PC-9 (cell line): ENCODE measurements around the gene PARN. TPM values are rescaled to one million over a fixed set of nuclear protein-coding genes. Genes with fewer than 3 reads are reported as not detected.
"Not testable (repeated sequence)": the region's sequence is repeated elsewhere in the genome, so short reads cannot be mapped to it uniquely, and the experiment has no call there.

Experiments used
- BruUV-seq: library from RNA; stranded (reverse); fragments of 400-500 nt; replicated peaks from 2 replicates; lab custom pipeline; 2021; lab: Mats Ljungman, UMichigan
- CTCF ChIA-PET: fragments of 300-600 bp; sonication (Branson Sonifier 250); formaldehyde crosslinking; loops from one replicate; lab custom pipeline; 2022; ENCODE audit warnings: antibody characterized with exemption; lab: Charles Lee
- POLR2A ChIA-PET: fragments of 300-600 bp; sonication (Branson Sonifier 250); formaldehyde crosslinking; loops from one replicate; lab custom pipeline; 2022; ENCODE audit warnings: antibody characterized with exemption; ENCODE audit not compliant: unreplicated experiment; lab: Charles Lee
- DNase-seq, 2 experiments: peaks; one replicate each; pipeline versions ENCODE4 v3.0.0 to v3.0.0-alpha.2; 2015 to 2022; ENCODE audit warnings: mixed read lengths in 1 of 2
- H2AFZ ChIP-seq: fragments of 200-600 bp; sonication (generic); 2 replicates; pipeline ENCODE4 v1.8.1; 2017; ENCODE audit warnings: antibody characterized with exemption
- H3F3A ChIP-seq: fragments of 200-600 bp; sonication (generic); 2 replicates; pipeline ENCODE4 v1.8.1; 2017; ENCODE audit warnings: antibody characterized with exemption, mild to moderate bottlenecking, low read depth; ENCODE audit not compliant: insufficient read depth
- H3K27ac ChIP-seq: fragments of 200-600 bp; sonication (generic); 2 replicates; pipeline ENCODE4 v1.6.1; 2016; ENCODE audit warnings: mixed run types
- H3K27me3 ChIP-seq: fragments of 200-600 bp; sonication (generic); 2 replicates; pipeline ENCODE4 v1.6.1; 2016; ENCODE audit warnings: low read depth, mixed run types; ENCODE audit not compliant: insufficient read depth
- H3K36me3 ChIP-seq: fragments of 200-600 bp; sonication (generic); 2 replicates; pipeline ENCODE4 v1.6.1; 2016; ENCODE audit warnings: low read depth, mixed run types
- H3K4me1 ChIP-seq: fragments of 200-600 bp; sonication (generic); replicated peaks from 2 replicates; pipeline ENCODE4 v1.6.1; 2016; ENCODE audit warnings: mixed run types; ENCODE audit not compliant: insufficient read depth
- H3K4me2 ChIP-seq: fragments of 200-600 bp; sonication (generic); 2 replicates; pipeline ENCODE4 v1.6.1; 2017; ENCODE audit warnings: mixed run types
- H3K4me3 ChIP-seq: fragments of 200-600 bp; sonication (generic); 2 replicates; pipeline ENCODE4 v1.6.1; 2016; ENCODE audit warnings: mixed run types
- H3K79me2 ChIP-seq: fragments of 200-600 bp; sonication (generic); 2 replicates; pipeline ENCODE4 v1.6.1; 2017; ENCODE audit warnings: low read depth, mixed run types
- H3K9me2 ChIP-seq: fragments of 200-600 bp; sonication (generic); 2 replicates; pipeline ENCODE4 v1.8.1; 2017; ENCODE audit warnings: mild to moderate bottlenecking; ENCODE audit not compliant: insufficient read depth
- H3K9me3 ChIP-seq: fragments of 200-600 bp; sonication (generic); 2 replicates; pipeline ENCODE4 v1.8.1; 2016; ENCODE audit warnings: low read depth; ENCODE audit not compliant: insufficient read depth
- H4K20me1 ChIP-seq: fragments of 200-600 bp; sonication (generic); 2 replicates; pipeline ENCODE4 v1.8.1; 2017; ENCODE audit not compliant: insufficient read depth
- EZH2 ChIP-seq: fragments of 200-600 bp; sonication (generic); IDR thresholded peaks from 2 replicates; pipeline ENCODE4 v1.8.0; 2017; ENCODE audit warnings: antibody characterized with exemption, low read depth
- intact Hi-C: fragments of 100-400 bp; cut with micrococcal nuclease; formaldehyde crosslinking; loops from one replicate; pipeline ENCODE4 v1.10.0; 2022; ENCODE audit not compliant: unreplicated experiment
- total RNA-seq: library from RNA; stranded (reverse); gene quantifications from 2 replicates; pipeline ENCODE4 v1.2.3, GENCODE V29; 2021
- TF ChIP-seq, protein P1 (sequence below): fragments of 200-600 bp; sonication (generic); conservative IDR thresholded peaks from 2 replicates; pipeline ENCODE4 v1.6.1; 2017; ENCODE audit warnings: mixed run types, antibody characterized with exemption, mild to moderate bottlenecking, moderate library complexity

PARN gene
- total RNA-seq, 1 experiment from 2014 or later: 53.0 TPM

DNA sequence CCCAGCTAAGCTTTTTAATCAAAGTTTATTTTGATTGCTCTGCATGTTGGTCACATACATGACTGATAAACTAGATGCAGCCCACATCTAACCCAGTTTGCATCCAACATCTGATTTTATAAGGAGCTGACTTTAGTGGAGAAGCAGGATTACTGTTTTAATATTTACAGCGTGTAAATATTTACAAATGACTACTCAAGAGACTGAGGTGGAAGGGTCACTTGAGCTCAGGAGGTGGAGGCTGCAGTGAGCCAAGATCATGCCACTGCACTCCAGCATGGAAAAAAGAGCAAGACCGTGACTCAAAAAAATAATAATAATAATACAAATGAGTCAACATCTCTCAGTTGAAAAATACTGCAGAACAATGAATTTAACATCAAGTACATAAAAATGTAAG is 50.8 kb downstream of the PARN start:
- POLR2A ChIA-PET: interaction anchor here (0.5 kb wide), 1 partner anchor 44 kb away, joined by 6 read pairs; no protein-coding TSS in a partner anchor
- Histone ChIP-seq H3K4me3 (no peak overlapping the region), H3K9me2 (no peaks in the 10 kb centered on the region), H3K9me3 (no peaks in the 10 kb centered on the region), H4K20me1 (peaks cover 3% of the 10 kb centered on the region; the same call in 1 of the 2 replicates), H3K4me2 (no peak overlapping the region), H2AFZ (no peak overlapping the region), H3K4me1 (no peaks in the 10 kb centered on the region), H3F3A (no peaks in the 10 kb centered on the region), H3K27me3 (no peaks in the 10 kb centered on the region), H3K79me2 (no peaks in the 10 kb centered on the region), H3K27ac (no peak overlapping the region), H3K36me3 (peaks cover 51% of the 10 kb centered on the region)
- TF ChIP-seq, protein P1, sequence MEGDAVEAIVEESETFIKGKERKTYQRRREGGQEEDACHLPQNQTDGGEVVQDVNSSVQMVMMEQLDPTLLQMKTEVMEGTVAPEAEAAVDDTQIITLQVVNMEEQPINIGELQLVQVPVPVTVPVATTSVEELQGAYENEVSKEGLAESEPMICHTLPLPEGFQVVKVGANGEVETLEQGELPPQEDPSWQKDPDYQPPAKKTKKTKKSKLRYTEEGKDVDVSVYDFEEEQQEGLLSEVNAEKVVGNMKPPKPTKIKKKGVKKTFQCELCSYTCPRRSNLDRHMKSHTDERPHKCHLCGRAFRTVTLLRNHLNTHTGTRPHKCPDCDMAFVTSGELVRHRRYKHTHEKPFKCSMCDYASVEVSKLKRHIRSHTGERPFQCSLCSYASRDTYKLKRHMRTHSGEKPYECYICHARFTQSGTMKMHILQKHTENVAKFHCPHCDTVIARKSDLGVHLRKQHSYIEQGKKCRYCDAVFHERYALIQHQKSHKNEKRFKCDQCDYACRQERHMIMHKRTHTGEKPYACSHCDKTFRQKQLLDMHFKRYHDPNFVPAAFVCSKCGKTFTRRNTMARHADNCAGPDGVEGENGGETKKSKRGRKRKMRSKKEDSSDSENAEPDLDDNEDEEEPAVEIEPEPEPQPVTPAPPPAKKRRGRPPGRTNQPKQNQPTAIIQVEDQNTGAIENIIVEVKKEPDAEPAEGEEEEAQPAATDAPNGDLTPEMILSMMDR: no peak
- TF ChIP-seq EZH2: no peak
- CTCF ChIA-PET: no interaction called here
- BruUV-seq: no TSS peak
- intact Hi-C loops: no loop called here
- DNase-seq: no peak

DNA sequence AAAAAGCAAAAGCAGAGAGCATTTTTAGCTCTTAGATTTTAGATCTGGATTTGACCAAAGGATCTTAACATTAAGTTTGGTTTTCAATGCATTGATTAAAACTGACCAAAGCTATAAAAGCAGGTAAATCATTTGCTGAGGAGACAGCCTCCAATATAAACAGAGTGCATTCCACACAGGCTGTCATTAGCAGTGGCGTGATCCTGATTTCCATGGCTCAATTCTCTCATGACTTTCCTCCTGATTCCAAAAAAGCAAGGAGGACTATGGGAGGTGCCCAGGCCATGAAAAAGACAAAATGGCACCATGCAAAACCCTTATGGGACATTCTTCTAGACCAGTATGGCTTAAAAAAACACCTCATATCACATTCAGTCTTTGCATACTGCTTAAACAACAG is 53.5 kb downstream of the PARN start:
- Histone ChIP-seq H3K36me3 (peaks cover 35% of the 10 kb centered on the region), H3K4me2 (no peak overlapping the region), H3F3A (no peaks in the 10 kb centered on the region), H3K27ac (no peak overlapping the region), H4K20me1 (no peaks in the 10 kb centered on the region), H3K4me1 (no peaks in the 10 kb centered on the region), H3K4me3 (no peak overlapping the region), H3K27me3 (no peaks in the 10 kb centered on the region), H3K79me2 (no peaks in the 10 kb centered on the region), H2AFZ (no peak overlapping the region), H3K9me3 (no peaks in the 10 kb centered on the region), H3K9me2 (no peaks in the 10 kb centered on the region)
- DNase-seq: no peak
- no peak for TF ChIP-seq EZH2
- TF ChIP-seq, protein P1: no peak
- ChIA-PET CTCF (no interaction called here), POLR2A (interaction anchor here (0.5 kb wide), 1 partner anchor 17 kb away, joined by 8 read pairs; no protein-coding TSS in a partner anchor)
- no TSS peak for BruUV-seq
- intact Hi-C loops: no loop called here

DNA sequence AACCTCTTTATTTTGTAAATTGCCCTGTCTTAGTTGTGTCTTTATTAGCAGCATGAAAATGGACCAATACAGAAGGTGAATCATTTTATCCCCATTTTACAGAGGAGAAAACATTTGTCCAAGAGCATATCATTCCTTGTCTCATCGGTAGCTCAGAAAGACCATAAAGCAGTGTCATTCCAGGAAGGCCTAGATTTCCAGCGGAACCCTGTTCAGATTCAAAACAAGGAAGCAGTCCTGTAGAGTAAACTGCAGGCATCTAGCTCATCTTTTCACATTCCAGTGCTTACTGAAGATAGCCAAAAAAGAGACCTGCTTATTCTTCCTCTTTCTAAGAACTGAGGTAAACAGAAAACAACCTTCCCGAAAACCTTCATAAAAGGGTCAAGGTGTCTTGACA is 54.0 kb downstream of the PARN start:
- H3K27ac ChIP-seq: no peak overlapping the region
- no peaks in the 10 kb centered on the region for H3K9me2 ChIP-seq
- no peaks in the 10 kb centered on the region for H3F3A ChIP-seq
- H3K36me3 ChIP-seq: peaks cover 33% of the 10 kb centered on the region
- H4K20me1 ChIP-seq: no peaks in the 10 kb centered on the region
- no TSS peak for BruUV-seq
- no peak for DNase-seq
- H3K9me3 ChIP-seq: no peaks in the 10 kb centered on the region
- no peak overlapping the region for H3K4me2 ChIP-seq
- CTCF ChIA-PET: no interaction called here
- POLR2A ChIA-PET: interaction anchor here (0.6 kb wide), 1 partner anchor 1067 kb away, joined by 5 read pairs; the partner anchor contains the start of gene MARF1
- H2AFZ ChIP-seq: no peak overlapping the region
- no peaks in the 10 kb centered on the region for H3K4me1 ChIP-seq
- H3K4me3 ChIP-seq: no peak overlapping the region
- TF ChIP-seq EZH2: no peak
- TF ChIP-seq, protein P1: no peak
- intact Hi-C loops: no loop called here
- H3K79me2 ChIP-seq: no peaks in the 10 kb centered on the region
- H3K27me3 ChIP-seq: no peaks in the 10 kb centered on the region

DNA sequence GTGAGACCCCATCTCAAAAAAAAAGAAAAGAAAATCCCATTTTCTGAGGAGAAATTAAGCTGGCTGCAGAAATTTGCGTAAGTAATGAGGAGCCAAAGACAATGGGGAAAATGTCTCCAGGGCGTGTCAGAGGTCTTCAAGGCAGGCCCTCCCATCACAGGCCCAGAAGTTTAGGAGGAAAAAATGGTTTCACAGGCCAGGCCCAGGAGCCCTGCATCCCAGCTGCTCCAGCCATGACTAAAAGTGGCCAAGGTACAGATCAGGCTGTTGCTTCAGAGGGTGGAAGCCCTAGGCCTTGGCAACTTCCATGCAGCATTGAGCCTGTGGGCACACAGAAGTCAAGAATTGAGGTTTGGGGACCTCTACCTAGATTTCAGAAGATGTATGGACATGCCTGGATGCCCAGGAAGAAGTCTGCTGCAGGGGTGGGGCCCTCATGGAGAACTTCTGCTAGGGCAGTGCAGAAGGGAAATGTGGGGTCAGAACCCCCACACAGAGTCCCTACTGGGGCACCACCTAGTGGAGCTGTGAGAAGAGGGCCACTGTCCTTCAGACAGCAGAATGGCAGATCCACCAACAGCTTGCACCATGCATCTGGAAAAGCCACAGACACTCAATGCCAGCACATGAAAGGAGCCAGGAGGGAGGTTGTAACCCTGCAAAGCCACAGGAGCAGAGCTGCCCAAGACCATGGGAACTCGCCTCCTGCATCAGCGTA is 55.2 kb downstream of the PARN start:
- DNase-seq, H3K4me2 ChIP-seq, H3K9me3 ChIP-seq, H2AFZ ChIP-seq, H3K27me3 ChIP-seq, H3K27ac ChIP-seq, intact Hi-C loops, H3K9me2 ChIP-seq, H3K4me1 ChIP-seq, H3F3A ChIP-seq, H3K4me3 ChIP-seq, BruUV-seq, H4K20me1 ChIP-seq, H3K79me2 ChIP-seq: not testable (repeated sequence)
- ChIA-PET POLR2A (interaction anchor here (0.6 kb wide), 1 partner anchor 232 kb away, joined by 3 read pairs; no protein-coding TSS in a partner anchor), CTCF (interaction anchor here (0.5 kb wide), 1 partner anchor 48 kb away, joined by 3 read pairs; no protein-coding TSS in a partner anchor)
- H3K36me3 ChIP-seq: peaks cover 21% of the 10 kb centered on the region
